Measurements from ENCODE around the gene HSPA4. TPM values are rescaled to one million over a fixed set of nuclear protein-coding genes. Genes with fewer than 3 reads are reported as not detected.
"Not testable (repeated sequence)": the region's sequence is repeated elsewhere in the genome, so short reads cannot be mapped to it uniquely, and the experiment has no call there.

HSPA4 gene
- total RNA-seq, 3 donors from 2014 or later = 64.1 to 77.2 (median 72.9) TPM

- TF ChIP-seq CTCF (IDR thresholded peaks at IDR 0.05) = no peak
- H3K4me1 ChIP-seq (ENCODE audit: low read depth) = no peaks in the 10 kb centered on the region
- H3K9me3 ChIP-seq = no peaks in the 10 kb centered on the region
- ATAC-seq (no peak), DNase-seq (no peak)
- no peaks in the 10 kb centered on the region for H3K36me3 ChIP-seq (ENCODE audit: low read depth)
- intact Hi-C loops (cut with DNase I, micrococcal nuclease) = no loop called here
- no peak overlapping the region for H3K4me3 ChIP-seq
Measured at GRCh38 chr5:133079048-133079447, 27.2 kb downstream of the HSPA4 start.

GRCh38 chr5:133081036-133081435 is 29.2 kb downstream of the HSPA4 start:
- Histone ChIP-seq H3K36me3 (ENCODE audit: low read depth) (no peaks in the 10 kb centered on the region), H3K4me3 (no peak overlapping the region), H3K4me1 (ENCODE audit: low read depth) (no peaks in the 10 kb centered on the region), H3K9me3 (no peaks in the 10 kb centered on the region)
- no peak for ATAC-seq
- no peak for TF ChIP-seq CTCF (IDR thresholded peaks at IDR 0.05)
- intact Hi-C loops (cut with DNase I, micrococcal nuclease) = no loop called here
- DNase-seq = no peak

GRCh38 chr5:133081703-133082102 is 29.9 kb downstream of the HSPA4 start:
- intact Hi-C loops (cut with DNase I, micrococcal nuclease) = no loop called here
- Histone ChIP-seq H3K4me1 (ENCODE audit: low read depth) (no peaks in the 10 kb centered on the region), H3K36me3 (ENCODE audit: low read depth) (no peaks in the 10 kb centered on the region), H3K4me3 (no peak overlapping the region), H3K9me3 (no peaks in the 10 kb centered on the region)
- no peak for ATAC-seq
- DNase-seq = no peak
- no peak for TF ChIP-seq CTCF (IDR thresholded peaks at IDR 0.05)

- Histone ChIP-seq H3K4me3 (no peak overlapping the region), H3K36me3 (ENCODE audit: low read depth) (no peaks in the 10 kb centered on the region), H3K4me1 (ENCODE audit: low read depth) (no peaks in the 10 kb centered on the region), H3K9me3 (no peaks in the 10 kb centered on the region)
- no peak for DNase-seq
- intact Hi-C loops (cut with DNase I, micrococcal nuclease) = no loop called here
- no peak for TF ChIP-seq CTCF (IDR thresholded peaks at IDR 0.05)
- no peak for ATAC-seq
Measured at GRCh38 chr5:133082128-133082527, 30.3 kb downstream of the HSPA4 start.

- DNase-seq (no peak), ATAC-seq (no peak)
- intact Hi-C loops (cut with DNase I, micrococcal nuclease) = no loop called here
- Histone ChIP-seq H3K4me3 (no peak overlapping the region), H3K4me1 (ENCODE audit: low read depth) (no peaks in the 10 kb centered on the region), H3K36me3 (ENCODE audit: low read depth) (peaks cover 2% of the 10 kb centered on the region), H3K9me3 (no peaks in the 10 kb centered on the region)
- TF ChIP-seq CTCF (IDR thresholded peaks at IDR 0.05) = no peak
Measured at GRCh38 chr5:133083901-133084300, 32.1 kb downstream of the HSPA4 start.

- ATAC-seq; H3K9me3 ChIP-seq; H3K4me3 ChIP-seq; H3K4me1 ChIP-seq (ENCODE audit: low read depth); intact Hi-C loops (cut with DNase I, micrococcal nuclease); DNase-seq: not testable (repeated sequence)
- H3K36me3 ChIP-seq (ENCODE audit: low read depth) = peaks cover 13% of the 10 kb centered on the region
Measured at GRCh38 chr5:133085171-133085570, 33.4 kb downstream of the HSPA4 start.
